NCI-H82 treated with DMSO at 0.1 percent for 48 hours (cell line): Measurements from ENCODE around the gene NBAS.

Experiments used
- DNase-seq: peaks from one replicate; lab custom pipeline; 2025; ENCODE audit not compliant: unreplicated experiment; lab: John Stamatoyannopoulos, UW

NBAS gene

DNA sequence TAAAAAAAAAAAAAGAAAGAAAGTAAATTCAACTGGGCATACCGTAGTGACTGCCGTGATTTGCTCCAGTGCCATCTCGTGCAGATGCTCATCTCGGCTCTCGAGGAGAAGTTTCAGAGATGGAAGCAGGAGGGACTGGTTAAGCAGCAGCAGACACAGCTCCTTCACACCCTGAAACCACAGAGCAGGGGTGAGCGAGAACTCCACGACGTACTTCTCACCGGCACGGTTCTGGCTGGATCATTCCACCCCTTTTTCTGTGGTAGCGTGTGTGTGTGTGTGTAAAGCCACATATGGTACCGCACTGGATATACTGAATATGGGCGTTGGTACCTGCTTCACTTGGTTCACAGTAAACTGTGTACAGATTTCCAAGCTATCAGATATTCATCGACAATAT lies 382.2 kb downstream of the NBAS start:
- no peak for DNase-seq

DNA sequence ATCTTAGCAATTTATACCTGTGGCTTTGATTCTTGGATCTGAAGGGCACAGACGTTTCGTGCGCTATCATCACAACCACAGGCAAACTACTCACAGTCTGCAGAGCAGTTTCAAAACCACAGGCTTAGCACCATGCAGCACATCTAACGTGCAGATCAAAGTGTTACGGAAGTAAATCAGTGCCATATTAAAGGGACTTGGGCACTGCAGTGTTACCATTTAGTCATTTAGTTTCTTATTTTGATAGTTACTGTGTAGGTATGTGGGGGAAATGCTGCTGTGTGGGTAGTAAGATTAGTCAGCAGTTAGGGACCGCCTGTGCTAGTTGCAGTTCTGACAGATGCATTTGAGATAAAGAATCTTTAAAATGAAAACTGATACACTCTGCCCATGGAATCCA lies 384.0 kb downstream of the NBAS start:
- no peak for DNase-seq

DNA sequence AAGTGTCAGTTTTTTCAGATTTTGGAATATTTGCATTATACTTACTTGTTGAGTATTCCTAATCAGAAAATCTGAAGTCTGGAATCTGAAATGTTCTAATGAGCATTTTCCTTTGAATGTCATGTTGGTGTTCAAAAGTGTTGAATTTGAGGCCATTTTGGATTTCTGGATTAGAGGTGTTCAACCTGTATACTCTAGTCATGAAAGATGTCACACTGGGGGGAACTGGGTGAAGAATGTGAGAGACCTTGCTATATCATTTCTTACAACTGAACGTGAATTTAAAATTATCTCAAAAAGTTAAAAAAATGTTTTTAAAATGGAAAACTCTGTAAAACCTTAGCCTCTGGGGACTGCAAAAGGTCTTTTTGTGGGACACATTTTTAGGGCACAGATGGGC lies 384.5 kb downstream of the NBAS start:
- DNase-seq, result no peak

DNA sequence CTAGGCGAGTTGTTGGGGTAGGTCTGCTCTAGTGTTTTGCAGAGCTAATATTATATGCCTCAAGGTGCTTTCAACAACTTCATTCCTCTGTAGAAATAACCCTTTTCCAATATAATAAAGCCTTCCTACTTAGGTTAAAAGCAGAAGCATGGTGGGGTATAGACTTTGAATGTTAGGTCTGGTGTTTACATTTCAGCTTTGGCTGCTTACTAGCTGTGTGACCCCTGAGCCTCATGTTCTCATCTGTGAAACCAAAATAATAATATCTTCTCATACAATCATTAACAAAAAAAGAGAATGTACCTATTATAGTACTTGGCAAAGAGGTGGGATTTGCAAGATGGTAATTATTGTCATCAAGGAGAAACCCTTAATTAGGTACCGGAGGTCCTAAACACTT lies 386.6 kb downstream of the NBAS start:
- no peak for DNase-seq

DNA sequence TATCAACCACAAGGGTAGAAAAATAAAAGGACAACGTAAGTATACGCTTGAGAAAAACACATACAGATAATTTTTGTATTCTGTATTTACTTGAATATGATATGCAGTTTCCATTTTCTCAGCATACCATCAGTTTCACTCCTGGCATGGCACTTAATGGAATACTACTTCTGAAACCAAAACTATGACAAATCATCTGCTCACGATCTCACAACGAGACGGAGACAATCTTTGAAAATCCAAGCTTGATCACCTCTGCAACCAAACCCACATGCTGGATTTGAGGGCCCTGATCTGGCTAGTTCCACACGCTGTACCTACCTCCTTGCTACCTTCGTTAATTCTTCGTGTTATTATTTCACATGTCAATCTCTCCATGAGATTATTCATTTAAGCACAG lies 387.6 kb downstream of the NBAS start:
- no peak for DNase-seq

DNA sequence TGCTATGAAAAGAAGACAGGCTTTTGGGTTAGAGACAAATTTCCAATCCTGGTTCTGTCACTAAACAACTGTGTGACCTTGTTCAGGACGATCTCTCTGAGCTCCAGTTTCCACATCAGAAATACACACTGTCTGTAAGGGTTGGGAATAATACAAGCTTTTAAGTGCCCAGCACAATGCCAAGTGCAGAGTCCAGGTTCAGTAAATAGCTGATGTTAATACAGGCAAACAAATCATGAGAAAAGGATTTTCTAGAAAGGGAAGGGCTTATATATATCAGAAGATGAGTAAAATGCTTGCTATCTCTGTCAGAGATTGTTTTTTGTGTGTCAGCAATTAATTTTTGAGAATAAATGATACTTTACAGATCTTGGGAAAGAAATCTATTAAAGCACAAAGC lies 388.3 kb downstream of the NBAS start:
- no peak for DNase-seq

DNA sequence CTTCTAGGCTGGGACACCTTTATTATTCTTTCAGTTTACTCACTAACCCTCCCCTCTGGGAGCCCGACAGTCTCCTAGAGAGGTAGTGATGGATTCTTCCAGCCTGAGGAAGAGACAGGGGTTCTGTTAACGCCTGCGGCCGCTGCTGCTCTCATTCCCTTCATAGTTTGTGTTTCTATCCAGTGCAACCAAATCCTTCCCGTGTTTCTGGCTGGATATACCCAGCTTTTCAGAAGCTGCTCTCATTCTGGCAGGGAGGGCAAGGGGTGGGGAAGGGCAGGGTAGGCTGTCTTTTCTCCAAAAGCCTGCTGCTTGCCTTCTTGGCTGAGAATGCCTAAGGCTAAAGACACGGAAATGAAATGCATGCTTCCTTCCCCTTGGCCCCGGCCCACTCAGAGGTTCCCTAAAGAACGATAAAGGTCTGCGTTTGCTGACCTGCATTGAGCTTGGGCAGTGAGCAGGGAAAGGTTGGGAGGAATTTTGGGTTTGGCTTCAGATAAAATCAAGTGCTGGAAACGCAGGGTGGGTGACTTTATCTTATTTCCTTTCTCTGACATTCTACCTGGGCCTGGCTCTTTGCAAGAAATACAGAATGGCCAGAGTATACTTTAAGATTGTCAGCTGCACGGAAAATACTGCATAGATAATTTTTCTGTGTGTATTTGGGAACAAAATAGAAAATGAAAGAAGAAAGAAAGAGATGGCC lies 390.9 kb downstream of the NBAS start:
- no peak for DNase-seq

DNA sequence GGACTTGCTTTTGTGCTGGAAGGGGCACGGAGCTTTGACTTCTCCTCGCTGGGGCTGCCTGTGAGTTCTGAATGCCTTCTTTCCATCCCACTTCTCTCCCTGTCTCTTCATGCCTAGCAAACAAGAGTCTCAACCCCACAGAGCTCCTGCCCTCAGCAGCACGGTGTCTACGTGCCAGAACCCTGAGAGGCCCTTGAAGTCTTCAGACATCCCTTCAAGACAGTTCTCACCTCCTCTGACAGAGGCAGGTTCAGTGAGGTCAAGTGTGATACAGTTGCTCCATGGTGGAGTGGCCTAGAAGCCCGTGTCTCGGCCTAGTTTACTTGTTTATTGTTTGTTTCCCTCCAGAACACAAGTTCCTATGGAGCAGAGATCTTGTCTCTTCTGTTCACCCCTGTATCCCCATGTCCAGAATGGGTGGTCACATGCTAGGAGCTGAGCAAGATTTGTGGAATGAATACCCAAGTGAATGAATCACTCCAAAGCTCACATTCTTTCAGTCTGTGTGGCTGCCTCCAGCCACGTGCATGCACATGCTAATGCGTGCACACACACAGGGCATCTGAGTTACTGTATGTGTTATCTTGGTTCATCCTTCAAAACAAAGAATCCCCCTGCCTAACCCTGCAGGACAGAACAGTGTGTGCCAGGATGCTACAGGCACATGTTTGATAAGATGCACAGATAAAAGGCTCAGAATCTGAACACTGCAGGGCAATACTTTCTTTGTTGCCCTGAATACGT lies 391.6 kb downstream of the NBAS start:
- no peak for DNase-seq

DNA sequence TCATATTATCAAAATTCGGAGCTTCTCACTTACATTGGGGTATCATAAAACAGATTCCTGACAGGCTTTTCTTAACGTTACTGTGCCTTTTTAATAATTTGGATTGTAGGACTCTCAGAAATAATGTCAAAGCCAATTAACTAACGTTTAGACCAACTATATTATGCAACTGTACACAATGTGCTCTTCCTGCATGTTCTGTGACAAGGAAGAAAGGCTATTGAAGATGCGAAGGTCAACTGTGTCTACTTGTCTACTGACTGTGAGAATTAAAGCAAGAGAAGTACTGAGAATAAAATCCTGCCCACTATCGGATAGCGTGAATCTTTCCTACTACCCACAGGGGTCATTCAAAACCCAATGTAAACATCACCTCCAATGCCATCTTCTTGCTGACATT lies 393.0 kb downstream of the NBAS start:
- no peak for DNase-seq

DNA sequence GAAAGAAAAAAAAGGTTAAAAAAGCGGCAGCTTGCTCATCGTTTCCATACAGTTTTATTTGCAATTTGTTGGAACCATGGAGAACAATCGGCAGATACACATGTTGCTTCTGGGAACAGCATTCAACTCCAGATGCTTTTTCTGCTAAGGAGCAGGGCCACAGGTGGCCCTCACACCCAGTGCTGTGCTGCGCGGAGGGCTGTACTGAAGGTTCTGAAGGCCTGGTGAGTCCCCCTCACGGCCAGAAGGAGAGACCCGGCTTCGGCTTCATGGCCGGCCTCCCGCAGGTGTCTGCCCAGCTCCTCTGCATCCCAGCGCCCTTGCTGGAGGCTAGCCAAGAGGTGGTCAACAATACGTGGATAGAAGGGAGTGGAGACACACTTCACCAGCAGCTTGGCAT lies 394.3 kb downstream of the NBAS start:
- no peak for DNase-seq

DNA sequence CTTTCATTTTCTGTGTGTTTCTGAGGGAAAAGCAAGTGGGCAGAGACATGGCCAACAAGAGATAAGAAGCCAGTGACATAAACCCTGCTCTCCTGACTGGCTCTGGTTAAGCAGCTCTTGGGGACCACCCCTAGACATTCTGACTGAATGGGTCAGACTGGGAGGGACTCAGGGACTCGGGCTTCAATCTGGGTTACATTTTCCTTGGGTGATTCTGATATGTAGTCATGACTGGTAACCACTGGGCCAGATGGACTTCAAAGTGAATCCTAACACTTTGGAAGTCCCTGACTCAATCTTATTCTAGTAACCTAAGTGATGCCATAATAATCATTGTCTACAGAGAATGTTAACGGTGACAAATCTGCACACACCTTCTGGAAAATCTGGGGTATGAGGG lies 397.8 kb downstream of the NBAS start:
- no peak for DNase-seq

DNA sequence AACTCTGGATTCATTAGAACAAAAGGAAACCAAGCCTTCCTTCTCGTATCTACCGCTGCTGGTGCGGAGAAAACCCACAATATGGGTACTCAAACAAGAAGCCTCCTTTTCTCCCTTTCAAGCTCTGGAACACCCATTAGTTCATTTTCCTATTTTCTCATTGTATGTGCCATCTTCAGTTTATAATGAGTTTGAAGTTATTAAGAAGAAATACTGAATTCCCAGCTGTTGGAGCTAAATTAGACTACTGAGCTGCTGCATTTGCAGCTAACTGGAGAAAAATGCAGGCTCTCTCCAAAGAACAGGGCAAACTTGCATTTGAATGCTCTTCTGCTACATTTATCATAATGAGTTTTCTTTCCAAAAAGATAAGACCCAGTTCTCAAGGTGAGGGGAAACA lies 398.5 kb downstream of the NBAS start:
- no peak for DNase-seq

DNA sequence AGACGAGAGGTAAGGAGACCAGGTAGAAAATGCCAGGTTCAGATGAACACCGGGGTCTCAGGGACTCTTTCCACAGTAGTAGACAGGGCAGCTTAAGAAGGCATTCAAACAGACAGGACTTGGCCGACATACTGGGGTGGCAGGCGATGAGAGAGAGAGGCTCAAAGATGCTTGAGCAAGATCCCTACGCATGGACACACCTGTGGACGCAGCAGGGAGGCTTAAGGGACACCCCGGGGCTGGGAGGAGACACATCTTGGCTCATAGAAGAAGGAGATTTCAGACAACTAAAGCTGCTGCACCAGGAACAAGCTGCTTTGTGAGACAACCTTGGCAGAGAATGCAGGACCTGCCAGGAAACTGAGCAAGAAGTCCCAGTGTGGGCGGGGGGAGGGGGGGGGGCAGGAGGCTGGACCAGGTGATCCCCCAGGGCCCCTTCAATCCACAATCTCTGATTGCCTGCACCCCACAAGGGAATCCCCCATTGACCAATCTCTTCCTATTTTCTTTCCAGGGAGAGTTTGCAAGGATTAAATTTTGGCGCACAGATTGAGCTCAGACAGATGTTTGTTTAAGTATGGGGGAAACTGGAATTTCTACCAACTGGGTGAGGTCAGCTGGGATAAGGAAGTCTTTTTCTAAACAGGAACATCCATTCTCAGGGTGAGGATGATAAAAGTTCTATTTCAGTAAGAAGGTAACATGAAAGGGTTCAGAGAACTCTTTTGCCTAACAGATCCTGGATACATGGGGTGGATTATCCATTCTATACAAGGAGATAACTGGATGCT lies 400.7 kb downstream of the NBAS start:
- peak; percentile 14 for DNase-seq

DNA sequence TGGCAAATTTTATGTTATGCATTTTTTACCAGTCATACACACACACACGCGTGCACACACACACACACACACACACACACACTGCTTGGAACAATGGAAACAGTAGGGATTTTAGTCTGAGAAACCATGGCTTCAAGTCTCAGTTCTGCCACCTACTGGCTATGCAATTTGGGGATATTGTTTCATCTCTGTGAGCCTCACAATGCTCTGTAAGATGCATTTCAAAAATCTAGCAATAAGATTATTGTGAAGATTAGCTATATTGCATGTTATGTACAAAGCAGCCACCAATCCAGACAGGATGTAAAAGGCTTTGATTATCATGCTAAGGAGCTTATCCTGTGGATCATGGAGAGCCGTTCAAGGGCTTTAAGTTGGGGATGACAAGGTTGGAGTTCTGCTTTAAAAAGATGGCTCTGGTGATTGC lies 401.4 kb downstream of the NBAS start:
- peak; percentile 90 for DNase-seq

DNA sequence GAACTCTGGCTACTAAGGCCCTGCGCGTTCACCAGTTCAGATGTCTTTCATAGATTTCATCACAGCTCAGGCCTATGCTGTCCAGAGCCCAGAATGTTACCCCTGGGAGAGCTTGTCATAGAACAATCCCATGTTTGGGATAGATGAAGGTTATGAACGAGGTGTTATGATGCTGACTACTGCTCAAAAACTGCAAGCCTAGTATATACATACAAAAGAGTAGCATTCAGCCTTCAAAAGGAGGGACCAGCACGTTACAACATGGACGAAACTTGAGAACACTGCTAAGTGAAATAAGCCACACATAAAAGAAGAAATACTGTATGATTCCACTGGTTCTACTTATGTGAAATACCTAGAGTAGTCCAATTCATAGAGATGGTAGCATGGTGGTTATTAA lies 401.9 kb downstream of the NBAS start:
- DNase-seq, result no peak

DNA sequence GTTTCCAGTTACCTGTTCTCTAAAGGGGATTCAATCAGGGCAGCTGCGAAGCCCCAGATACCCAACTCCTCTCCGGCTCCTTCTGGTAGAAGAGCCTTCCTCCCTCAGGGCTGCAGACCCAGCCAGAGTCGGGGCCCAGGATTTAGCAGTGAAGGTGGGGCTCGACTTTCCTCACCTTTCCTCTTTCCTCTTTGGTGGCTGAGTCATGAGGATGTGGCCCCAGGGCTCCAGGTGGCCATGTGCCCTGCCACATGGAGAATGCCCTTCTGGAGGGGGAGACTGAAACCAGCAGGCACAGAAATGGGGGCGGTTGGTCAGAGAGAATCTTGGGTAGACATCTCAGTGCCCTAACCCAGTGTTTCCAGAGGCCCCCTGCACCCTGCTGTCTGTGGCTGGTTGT lies 402.6 kb downstream of the NBAS start:
- no peak for DNase-seq

DNA sequence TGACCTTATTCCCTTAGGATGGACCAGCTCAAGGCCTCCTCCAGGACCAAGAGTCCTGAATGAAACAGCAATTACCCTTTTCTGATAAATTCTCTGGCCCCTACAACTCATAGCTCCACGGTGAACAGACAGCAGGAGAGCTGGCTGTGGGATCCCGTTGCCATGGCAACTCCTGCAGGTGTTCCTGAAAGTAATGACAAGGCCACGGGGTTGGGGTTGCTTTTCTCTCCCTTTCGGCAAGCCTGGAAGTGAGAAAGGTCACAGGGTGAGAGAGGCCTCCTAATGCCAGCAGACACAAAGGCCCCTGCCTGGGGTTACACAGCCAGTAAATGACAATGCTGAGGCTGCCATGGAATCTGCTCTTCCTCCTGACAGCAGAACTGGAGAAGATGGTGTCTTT lies 403.0 kb downstream of the NBAS start:
- DNase-seq, result no peak

DNA sequence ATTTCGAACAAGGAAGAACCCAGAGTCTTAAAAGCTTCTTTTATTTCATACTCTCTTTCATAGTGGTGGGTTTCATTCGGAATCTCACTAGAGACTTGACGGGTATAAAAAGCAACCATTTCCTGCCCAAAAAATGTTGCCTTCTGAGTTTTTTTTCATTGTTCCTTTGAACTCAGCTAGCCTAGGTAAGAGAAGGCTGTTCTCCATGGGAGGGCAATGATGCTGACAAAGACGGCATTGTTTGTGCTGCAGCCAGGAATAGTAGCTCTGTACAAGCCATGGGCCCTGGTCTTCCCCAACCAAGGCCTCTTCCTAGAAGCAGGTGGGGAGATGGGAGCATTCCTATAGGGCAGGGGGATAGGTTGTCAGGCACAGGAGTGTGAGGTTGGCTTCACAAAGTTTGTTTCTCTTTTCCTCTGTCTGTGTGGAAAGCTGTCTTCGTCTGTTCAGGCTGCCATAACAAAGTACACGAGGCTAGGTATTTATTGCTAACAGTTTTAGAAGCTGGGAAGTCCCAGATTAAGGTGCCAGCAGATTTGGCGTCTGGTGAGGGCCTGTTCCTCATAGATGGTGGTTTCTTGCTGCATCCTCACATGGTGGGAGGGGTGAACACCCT lies 405.1 kb downstream of the NBAS start:
- DNase-seq, result no peak

DNA sequence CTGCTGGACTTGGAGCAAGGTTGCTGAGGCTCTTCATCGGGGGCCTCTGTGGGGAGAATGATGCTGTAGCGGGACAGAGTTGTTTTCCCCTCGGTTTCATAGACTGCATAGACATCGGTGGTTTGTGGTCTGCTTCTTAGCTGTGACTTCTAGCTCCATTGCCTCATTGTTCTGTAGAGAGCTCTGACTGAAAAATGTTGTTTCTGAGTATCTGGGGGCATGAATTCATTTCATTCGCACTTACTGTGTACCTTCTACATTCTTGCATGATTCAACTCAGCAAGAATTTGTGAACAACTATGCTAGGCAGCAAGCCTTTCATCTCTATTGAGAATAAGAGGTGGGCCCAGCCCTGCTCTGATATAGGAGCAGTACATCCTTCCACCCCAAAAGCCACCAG lies 406.8 kb downstream of the NBAS start:
- no peak for DNase-seq

DNA sequence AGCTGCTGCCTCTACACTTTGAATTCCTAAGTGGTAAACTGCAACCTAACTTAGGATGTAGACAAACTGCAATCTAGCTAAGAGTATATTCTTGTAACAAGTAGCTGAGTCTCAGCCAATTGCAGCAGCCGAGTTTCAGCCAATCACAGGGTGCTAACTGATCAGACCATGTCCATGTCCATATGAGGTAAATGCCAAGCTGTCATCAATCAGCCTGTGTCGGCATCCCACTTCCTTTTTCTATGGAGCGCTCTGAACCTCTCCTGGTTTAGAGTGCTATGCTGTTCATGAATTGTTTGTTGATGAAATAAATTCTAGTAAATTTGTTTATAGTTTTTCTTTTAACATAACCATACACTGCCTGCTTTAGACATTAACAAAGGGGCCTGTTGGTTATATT lies 408.8 kb downstream of the NBAS start:
- DNase-seq, result no peak

DNA sequence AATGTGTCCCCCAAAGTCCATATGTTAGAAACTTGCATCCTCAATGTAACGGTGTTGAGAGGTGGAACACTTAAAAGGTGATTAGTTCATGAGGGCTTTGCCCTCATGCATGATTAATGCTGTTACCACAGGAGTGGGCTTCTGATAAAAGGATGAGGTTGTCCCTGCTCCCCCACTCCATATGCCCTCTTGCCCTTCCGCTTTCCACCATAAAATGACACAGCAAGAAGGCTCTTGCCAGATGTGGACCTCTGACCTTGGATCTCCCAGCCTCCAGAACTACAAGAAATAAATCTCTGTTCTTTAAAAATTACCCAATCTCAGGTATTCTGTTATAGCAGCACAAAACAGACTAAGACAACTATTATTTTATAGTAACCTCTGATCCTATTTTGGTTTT lies 412.1 kb downstream of the NBAS start:
- no peak for DNase-seq

DNA sequence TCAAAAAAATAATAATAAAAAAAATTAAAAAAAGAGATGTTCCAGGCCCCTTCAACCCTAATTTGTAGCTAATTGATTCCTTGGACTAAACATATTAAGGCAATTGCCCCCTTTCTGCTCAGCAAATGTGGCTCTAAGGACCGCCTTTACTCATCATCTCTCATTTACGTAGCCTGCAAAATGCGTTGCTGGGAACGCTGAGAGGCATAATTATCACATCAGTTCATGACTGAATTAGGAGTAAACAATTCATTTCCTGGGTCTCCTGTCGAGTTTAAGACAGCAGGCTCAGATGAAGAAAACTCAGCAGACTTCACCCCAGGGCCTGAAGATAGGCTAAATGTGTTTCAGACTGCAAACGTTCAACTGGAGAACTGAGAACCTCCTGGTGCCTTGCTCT lies 413.5 kb downstream of the NBAS start:
- DNase-seq, result no peak
